K562 (cell line): ENCODE results near the gene PID1.

ENCODE experiments used
- CTCF ChIP-seq, 3 experiments: IDR thresholded peaks in 2 of 3; conservative IDR thresholded peaks in 1 of 3; 2 replicates each; pipeline ENCODE4 v1.5.1; 2011 to 2012; ENCODE audit warnings: low read length in 3 of 3, mild to moderate bottlenecking in 3 of 3, control low read depth in 2 of 3, improper control_type of control experiment in 1 of 3, inconsistent platforms in 1 of 3, low read depth in 1 of 3, mixed read lengths in 1 of 3, moderate library complexity in 1 of 3; ENCODE audit not compliant: insufficient read depth in 2 of 3
- MEF2A ChIP-seq: IDR thresholded peaks from 2 replicates; pipeline ENCODE4 v1.6.1; 2011; ENCODE audit warnings: low read depth, mild to moderate bottlenecking, low read length, moderate library complexity; ENCODE audit not compliant: control insufficient read depth
- ZNF592 ChIP-seq: fragments of 450-650 bp; IDR thresholded peaks from 2 replicates; pipeline ENCODE4 v1.6.1; 2017; ENCODE audit warnings: antibody characterized with exemption, mild to moderate bottlenecking

- TF ChIP-seq ZNF592 (no peak), MEF2A (no peak), CTCF (IDR thresholded peaks at IDR 0.05 in 2 of 3, conservative IDR thresholded peaks at IDR 0.05 in 1 of 3; ENCODE audit: insufficient read depth in 2 of 3, low read depth in 1 of 3, low read length in 3 of 3) (no peak)
Observed at GRCh38 chr2:229201521-229201920, 69.6 kb downstream of the PID1 start.
